Measurements from ENCODE around the gene MLPH.

DNA sequence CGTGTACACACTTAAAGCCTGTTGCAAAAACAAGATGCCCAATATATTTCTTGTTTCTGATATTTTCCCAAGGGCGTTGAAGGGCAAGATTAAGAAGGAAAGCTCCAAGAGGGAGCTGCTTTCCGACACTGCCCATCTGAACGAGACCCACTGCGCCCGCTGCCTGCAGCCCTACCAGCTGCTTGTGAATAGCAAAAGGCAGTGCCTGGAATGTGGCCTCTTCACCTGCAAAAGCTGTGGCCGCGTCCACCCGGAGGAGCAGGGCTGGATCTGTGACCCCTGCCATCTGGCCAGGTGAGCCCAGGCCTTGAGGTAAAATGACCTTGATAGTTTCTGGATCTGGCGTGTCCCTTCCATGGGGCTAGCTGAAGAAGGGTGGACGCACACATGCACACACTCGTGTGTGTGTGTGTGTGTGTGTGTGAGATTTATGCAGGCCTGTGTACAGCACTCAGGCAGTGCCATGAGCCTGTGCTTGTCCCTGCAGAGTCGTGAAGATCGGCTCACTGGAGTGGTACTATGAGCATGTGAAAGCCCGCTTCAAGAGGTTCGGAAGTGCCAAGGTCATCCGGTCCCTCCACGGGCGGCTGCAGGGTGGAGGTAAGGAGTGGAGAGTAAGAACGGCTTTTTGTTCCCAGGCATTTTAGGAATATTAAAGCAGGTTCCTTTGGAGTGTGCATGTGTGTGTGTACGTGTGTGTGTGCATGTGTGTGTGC lies 23.6 kb downstream of the MLPH start:
- TF ChIP-seq, protein P1, sequence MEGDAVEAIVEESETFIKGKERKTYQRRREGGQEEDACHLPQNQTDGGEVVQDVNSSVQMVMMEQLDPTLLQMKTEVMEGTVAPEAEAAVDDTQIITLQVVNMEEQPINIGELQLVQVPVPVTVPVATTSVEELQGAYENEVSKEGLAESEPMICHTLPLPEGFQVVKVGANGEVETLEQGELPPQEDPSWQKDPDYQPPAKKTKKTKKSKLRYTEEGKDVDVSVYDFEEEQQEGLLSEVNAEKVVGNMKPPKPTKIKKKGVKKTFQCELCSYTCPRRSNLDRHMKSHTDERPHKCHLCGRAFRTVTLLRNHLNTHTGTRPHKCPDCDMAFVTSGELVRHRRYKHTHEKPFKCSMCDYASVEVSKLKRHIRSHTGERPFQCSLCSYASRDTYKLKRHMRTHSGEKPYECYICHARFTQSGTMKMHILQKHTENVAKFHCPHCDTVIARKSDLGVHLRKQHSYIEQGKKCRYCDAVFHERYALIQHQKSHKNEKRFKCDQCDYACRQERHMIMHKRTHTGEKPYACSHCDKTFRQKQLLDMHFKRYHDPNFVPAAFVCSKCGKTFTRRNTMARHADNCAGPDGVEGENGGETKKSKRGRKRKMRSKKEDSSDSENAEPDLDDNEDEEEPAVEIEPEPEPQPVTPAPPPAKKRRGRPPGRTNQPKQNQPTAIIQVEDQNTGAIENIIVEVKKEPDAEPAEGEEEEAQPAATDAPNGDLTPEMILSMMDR (conservative IDR thresholded peaks at IDR 0.05 in 1 of 2, IDR thresholded peaks at IDR 0.05 in 1 of 2; ENCODE audit: extremely low read depth in 1 of 2, insufficient read depth in 1 of 2, low read depth in 1 of 2, low read length in 2 of 2): no peak
- TF ChIP-seq EZH2 (IDR thresholded peaks at IDR 0.05; ENCODE audit: borderline replicate concordance, low read length): no peak

All from mammary epithelial cell (primary cell).